Tibial artery (tissue), 4 donors: ENCODE data around the gene ZNF784.

Experiments used
- DNase-seq, 2 donors: peaks; one replicate each; pipeline ENCODE4 v3.0.0-alpha.2; 2019
- H3K27ac ChIP-seq, 2 donors: fragments of 200-600 bp; sonication (generic) in 1 of 2; 1 replicate in 1 of 2; 2 replicates in 1 of 2; pipeline ENCODE4 v1.5.1; 2018 to 2019; ENCODE audit warnings: mild to moderate bottlenecking in 1 of 2
- H3K27me3 ChIP-seq, 2 donors: fragments of 200-600 bp; sonication (generic) in 1 of 2; one replicate each; pipeline versions ENCODE4 v1.5.1 to v1.6.0; 2016 to 2019
- H3K36me3 ChIP-seq, 3 donors: fragments of 200-600 bp; sonication (generic) in 2 of 3; one replicate each; pipeline ENCODE4 v1.5.1; 2016 to 2019; ENCODE audit warnings: mild to moderate bottlenecking in 2 of 3
- H3K4me1 ChIP-seq, 4 donors: fragments of 200-600 bp; sonication (generic) in 2 of 4; 1 replicate in 3 of 4; 2 replicates in 1 of 4; pipeline ENCODE4 v1.5.1; 2016 to 2019
- H3K4me3 ChIP-seq, 2 donors: fragments of 200-600 bp; sonication (generic) in 1 of 2; 1 replicate in 1 of 2; 2 replicates in 1 of 2; pipeline ENCODE4 v1.5.1; 2018 to 2019; ENCODE audit warnings: mild to moderate bottlenecking in 2 of 2
- H3K9me3 ChIP-seq, 3 donors: fragments of 200-600 bp; sonication (generic) in 1 of 3; one replicate each; pipeline ENCODE4 v1.5.1; 2016 to 2019
- intact Hi-C: fragments of 100-400 bp; cut with DNase I; formaldehyde crosslinking; loops from one replicate; pipeline ENCODE4 v1.15.0; 2023; ENCODE audit warnings: low total_unique reads
- TF ChIP-seq, protein P1 (sequence below), 2 experiments: fragments of 200-600 bp in 1 of 2; fragments of 450-650 bp in 1 of 2; IDR thresholded peaks; one replicate each; pipeline ENCODE4 v1.5.1; 2017 to 2019; ENCODE audit warnings: antibody characterized with exemption in 2 of 2, mild to moderate bottlenecking in 1 of 2, moderate library complexity in 1 of 2

Gene ZNF784

DNA sequence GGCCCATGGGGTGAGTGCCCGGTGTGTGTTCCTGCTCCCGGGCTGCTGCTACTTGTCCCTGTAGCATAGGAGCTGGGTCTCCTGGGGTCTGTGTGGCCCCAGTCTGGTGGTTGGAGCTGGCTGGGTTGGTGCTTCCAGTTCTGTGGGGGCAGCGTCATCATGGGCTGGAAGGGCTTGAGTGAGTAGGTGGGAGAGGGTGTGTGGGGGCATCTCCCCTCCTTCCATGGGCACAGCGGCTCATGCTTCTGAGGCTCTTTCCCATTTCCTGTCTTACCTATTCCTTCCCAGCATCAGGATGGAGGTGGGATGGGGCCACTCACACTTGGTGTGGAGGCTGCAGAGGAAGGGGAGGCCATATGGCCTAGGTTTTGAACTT lies 42.6 kb upstream of the ZNF784 start:
- TF ChIP-seq, protein P1, sequence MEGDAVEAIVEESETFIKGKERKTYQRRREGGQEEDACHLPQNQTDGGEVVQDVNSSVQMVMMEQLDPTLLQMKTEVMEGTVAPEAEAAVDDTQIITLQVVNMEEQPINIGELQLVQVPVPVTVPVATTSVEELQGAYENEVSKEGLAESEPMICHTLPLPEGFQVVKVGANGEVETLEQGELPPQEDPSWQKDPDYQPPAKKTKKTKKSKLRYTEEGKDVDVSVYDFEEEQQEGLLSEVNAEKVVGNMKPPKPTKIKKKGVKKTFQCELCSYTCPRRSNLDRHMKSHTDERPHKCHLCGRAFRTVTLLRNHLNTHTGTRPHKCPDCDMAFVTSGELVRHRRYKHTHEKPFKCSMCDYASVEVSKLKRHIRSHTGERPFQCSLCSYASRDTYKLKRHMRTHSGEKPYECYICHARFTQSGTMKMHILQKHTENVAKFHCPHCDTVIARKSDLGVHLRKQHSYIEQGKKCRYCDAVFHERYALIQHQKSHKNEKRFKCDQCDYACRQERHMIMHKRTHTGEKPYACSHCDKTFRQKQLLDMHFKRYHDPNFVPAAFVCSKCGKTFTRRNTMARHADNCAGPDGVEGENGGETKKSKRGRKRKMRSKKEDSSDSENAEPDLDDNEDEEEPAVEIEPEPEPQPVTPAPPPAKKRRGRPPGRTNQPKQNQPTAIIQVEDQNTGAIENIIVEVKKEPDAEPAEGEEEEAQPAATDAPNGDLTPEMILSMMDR (IDR thresholded peaks at IDR 0.05): no peak
- intact Hi-C loops: no loop called here
- H3K27ac ChIP-seq: no peak overlapping the region
- no peak overlapping the region for H3K4me3 ChIP-seq
- H3K9me3 ChIP-seq: no peaks in the 10 kb centered on the region
- H3K4me1 ChIP-seq: peaks cover 0 to 6% (median 0%) of the 10 kb centered on the region in 4 donors
- H3K27me3 ChIP-seq: no peaks in the 10 kb centered on the region
- DNase-seq: no peak
- H3K36me3 ChIP-seq: peaks cover 78 to 99% (median 90%) of the 10 kb centered on the region in 3 donors

DNA sequence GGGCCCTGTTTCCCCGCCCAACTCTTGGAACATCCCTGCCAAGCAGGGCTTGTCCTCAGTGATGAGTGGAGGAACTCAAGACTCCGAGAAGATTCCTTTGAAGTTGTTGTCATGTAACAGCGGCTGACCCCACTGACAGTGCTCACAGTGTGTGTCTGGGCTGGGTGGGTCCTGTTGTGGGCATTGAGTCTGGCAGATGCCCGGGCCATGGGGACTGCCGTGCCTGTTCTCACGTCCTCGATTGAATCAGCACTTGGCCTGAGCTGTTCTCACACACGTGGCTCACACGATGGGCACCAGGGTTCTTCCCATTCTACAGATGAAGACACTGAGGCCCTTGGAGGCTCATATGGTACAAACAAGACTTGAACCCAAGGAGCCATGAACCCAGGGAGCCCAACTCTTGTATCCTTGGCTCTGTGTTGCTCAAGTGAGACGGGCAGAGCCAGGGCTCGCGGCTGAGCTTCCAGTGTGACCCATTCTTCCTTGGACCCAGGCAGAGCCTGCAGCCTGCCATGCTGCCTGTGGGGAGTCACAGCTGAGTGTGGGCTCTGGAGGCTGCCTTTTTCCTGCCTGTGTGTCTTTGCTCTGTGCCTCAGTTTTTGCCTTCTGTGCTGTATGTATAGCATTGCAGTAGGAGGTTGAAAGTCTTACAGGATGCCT lies 42.1 kb upstream of the ZNF784 start:
- Histone ChIP-seq H3K4me3 (no peak overlapping the region), H3K36me3 (peaks cover 83 to 100% (median 95%) of the 10 kb centered on the region in 3 donors), H3K4me1 (peaks cover 0 to 6% (median 0%) of the 10 kb centered on the region in 4 donors), H3K27me3 (no peaks in the 10 kb centered on the region), H3K9me3 (no peaks in the 10 kb centered on the region), H3K27ac (no peak overlapping the region)
- intact Hi-C loops: no loop called here
- TF ChIP-seq, protein P1 (IDR thresholded peaks at IDR 0.05): no peak
- no peak for DNase-seq

DNA sequence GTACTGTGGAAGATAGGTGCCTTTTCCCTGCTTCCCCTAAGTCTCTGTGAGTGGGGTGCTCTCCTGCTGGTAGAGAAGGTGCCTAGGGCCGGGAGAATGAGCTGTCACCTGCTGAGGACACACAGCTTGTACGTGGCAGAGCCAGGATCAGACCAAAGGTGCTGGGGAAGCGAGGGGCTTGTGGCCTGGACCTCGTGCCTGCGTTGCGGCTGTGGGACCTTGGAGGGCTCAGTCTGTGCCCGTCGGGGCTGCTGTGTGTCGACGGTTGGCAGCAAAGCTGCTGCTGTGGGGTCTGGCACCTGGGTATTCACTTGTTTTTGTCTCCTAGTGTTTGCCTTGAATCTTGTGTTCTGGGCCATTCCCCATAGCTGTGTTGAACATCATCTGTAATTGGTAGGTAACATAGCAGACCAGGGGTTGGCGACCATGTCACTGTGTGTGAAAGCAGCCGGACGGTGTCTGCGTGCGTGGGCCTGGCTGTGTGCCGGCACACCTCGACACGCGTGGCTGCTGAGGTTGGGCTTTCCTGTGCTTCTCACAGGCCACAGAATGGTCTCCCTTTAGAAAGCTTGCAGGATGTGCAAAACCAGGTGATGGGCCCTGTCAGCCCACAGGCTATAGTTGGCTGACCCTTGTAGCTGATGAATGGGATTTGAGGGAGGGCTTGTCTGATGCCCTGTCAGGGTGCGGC lies 39.6 kb upstream of the ZNF784 start:
- TF ChIP-seq, protein P1 (IDR thresholded peaks at IDR 0.05): no peak
- Histone ChIP-seq H3K4me3 (no peak overlapping the region), H3K4me1 (peaks cover 0 to 13% (median 12%) of the 10 kb centered on the region in 4 donors), H3K9me3 (no peaks in the 10 kb centered on the region), H3K27me3 (no peaks in the 10 kb centered on the region), H3K27ac (no peak overlapping the region), H3K36me3 (peaks cover 78 to 100% (median 97%) of the 10 kb centered on the region in 3 donors)
- no peak for DNase-seq
- intact Hi-C loops: no loop called here

DNA sequence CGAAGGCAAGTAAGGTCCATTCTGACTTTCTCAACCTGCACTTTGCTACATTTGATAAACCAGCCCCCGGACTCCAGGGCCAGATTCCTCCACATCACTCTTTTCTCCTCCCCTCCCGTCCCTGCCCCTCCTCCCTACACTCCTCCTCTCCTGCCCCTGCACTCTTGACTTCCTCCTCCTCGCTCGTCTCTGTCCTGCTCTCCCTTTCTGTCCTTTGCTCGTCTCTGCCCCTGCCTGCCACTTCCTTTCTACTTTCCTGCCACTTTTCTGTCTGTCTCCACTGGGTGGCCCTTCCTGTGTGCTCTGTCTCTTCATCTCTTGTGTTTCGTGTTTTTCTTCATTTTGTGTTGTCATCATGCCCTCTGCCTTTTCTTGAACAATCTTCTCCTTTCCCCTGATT lies 37.5 kb upstream of the ZNF784 start:
- Histone ChIP-seq H3K4me3 (no peak overlapping the region), H3K27ac (no peak overlapping the region), H3K36me3 (peaks cover 58 to 85% (median 76%) of the 10 kb centered on the region in 3 donors), H3K27me3 (no peaks in the 10 kb centered on the region), H3K9me3 (no peaks in the 10 kb centered on the region), H3K4me1 (peaks cover 0 to 35% (median 34%) of the 10 kb centered on the region in 4 donors)
- TF ChIP-seq, protein P1 (IDR thresholded peaks at IDR 0.05): no peak
- intact Hi-C loops: no loop called here
- DNase-seq: no peak

DNA sequence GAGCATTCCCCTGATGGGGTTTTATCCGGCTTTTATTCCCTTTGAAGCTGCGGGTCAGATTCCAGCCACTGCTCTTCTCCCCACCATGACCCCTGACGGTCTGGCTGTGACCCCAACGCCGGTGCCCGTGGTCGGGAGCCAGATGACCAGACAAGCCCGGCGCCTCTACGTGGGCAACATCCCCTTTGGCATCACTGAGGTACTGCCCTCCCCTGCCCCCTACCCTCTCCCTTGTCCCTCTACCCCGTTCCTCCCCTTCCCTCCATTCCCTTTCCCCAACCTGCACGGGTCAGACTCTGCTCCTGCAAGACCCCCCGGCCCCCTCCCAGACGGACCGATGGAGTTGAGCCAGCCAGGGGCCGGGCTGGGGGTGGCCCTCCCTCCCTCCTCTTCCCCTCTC lies 36.6 kb upstream of the ZNF784 start:
- peaks cover 50 to 77% (median 68%) of the 10 kb centered on the region in 3 donors for H3K36me3 ChIP-seq
- no peak overlapping the region for H3K4me3 ChIP-seq
- H3K27ac ChIP-seq: no peak overlapping the region
- no peaks in the 10 kb centered on the region for H3K9me3 ChIP-seq
- TF ChIP-seq, protein P1 (IDR thresholded peaks at IDR 0.05): no peak
- H3K27me3 ChIP-seq: no peaks in the 10 kb centered on the region
- intact Hi-C loops: no loop called here
- no peak for DNase-seq
- H3K4me1 ChIP-seq: peaks cover 0 to 43% (median 42%) of the 10 kb centered on the region in 4 donors
